Measurements from ENCODE around the gene UBE2D2. TPM values are rescaled to one million over a fixed set of nuclear protein-coding genes. Genes with fewer than 3 reads are reported as not detected.

Gene UBE2D2
- total and polyA plus RNA-seq, 2 of the 13 experiments (the other 11 are each of a cell fraction or from before 2014, with no cell fraction given): 79.1 to 109 TPM

DNA sequence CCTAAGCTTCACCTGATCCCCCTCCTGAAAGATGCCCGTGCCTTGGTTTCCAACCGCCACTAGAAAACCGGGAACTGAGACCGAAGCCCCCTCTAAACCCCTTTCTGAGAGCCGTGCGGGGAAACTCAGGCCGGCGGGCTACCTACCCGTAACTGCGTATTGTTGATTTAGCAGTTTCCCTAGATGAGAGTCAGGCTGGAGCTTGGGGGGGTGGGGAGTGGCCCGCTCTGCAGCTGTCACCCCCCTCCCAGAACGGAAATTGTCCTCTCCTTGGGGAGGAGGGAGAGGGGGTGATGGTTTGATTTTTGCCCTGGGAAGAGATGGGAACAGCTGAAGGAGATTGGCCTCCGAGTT is 89.5 kb downstream of the UBE2D2 start (continued):
- TF ChIP-seq HOXD1 (CRISPR knock-in tag; IDR thresholded peaks at IDR 0.05) (no peak), RBFOX2 (IDR thresholded peaks at IDR 0.05; ENCODE audit: low read depth, low read length) (0 out of 2 replicates have a peak, but pooled peaks have one; percentile 32), ZNF205 (CRISPR knock-in tag; IDR thresholded peaks at IDR 0.05) (no peak)

DNA sequence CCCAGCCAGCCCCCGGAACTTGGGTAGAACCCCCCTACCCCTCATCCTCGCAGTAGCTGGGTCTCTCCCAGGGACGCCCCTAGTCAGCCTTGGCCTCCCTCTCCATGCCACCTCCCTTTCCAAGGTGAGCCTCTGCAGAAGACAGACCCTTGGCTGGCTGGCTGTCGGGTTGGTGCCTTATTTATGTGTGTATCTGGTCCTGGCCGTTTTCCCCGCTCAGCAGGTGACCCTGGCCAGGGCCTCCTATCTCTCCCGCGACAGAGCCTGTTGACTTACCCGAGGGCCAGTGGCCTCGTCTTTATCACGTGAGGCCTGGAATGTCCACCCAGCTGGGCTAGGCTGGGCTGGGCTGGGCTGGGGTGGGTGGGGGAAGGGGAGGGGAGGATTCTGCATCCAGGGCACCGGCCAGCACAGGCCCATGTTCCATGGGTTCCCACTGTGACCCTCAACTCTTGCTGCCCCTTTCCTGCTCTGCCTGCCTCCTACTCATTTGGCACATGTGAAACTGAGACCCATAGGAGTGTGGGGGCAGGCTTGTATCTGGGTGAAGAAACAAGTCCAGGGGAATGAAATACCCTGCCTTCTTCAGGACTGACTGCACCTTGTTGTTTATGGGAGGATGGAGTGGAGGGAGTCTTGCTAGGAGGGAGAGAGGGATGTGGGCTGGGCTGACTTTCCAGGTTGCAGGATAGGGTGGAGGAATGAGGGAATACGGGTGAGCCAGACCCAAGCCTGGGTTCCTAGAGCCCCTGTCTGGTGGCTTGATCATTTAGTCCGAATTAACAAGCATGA is 90.1 kb downstream of the UBE2D2 start:
- peak overlapping the region; percentile 74 to 95 (median 91) for H3K4me3 ChIP-seq (replicated peaks in 1 of 3; ENCODE audit: insufficient read depth in 1 of 3, low read depth in 2 of 3, low read length in 3 of 3)
- H2AFZ ChIP-seq (ENCODE audit: low read length): no peak overlapping the region
- intact Hi-C loops (cut with micrococcal nuclease; ENCODE audit: unreplicated experiment): loop anchor here (1.0 to 5.0 kb wide), 2 partner anchors 14 to 96 kb away; no protein-coding TSS in a partner anchor
- H3K4me1 ChIP-seq (ENCODE audit: insufficient read depth, low read length): peaks cover 67% of the 10 kb centered on the region
- H3K79me2 ChIP-seq (ENCODE audit: insufficient read depth, low read length): peaks cover 72% of the 10 kb centered on the region
- H3K27me3 ChIP-seq (ENCODE audit: control insufficient read depth in 1 of 2, insufficient read depth in 2 of 2, low read length in 2 of 2): no peaks in the 10 kb centered on the region; a peak in 1 of 5 replicates
- in situ Hi-C loops (cut with HindIII; ENCODE audit: extremely low pct_ligation_motif_present, low pct_unique_long_range_greater_than_20kb): no loop called here
- WGBS (ENCODE audit: low lambda C conversion rate): 9% methylated on average over 10 of the region's 14 CpGs
- H3K27ac ChIP-seq (ENCODE audit: extremely low read length, insufficient read depth, low read length): peak overlapping the region; percentile 76
- ChIA-PET CTCF (ENCODE audit: low intra/inter-chr PET ratio, low total read pairs) (interaction anchor here (1.0 to 2.6 kb wide), 2 partner anchors 16 to 114 kb away, joined by 4 to 10 read pairs; no protein-coding TSS in a partner anchor), POLR2A (interaction anchor here (0.8 to 4.1 kb wide), 12 partner anchors 8 to 95 kb away, joined by 3 to 34 read pairs (median 4); no protein-coding TSS in a partner anchor)
- peaks cover 0 to 1% of the 10 kb centered on the region in 2 experiments; a peak in 2 of 5 replicates for H3K36me3 ChIP-seq (replicated peaks in 1 of 2; ENCODE audit: control insufficient read depth in 1 of 2, insufficient read depth in 2 of 2, low read length in 2 of 2)
- BruUV-seq (replicated peaks): no TSS peak
- H3K4me2 ChIP-seq (ENCODE audit: low read depth, low read length): peak overlapping the region; percentile 90
- FAIRE-seq: peak; percentile 56
- peak; percentile 41 for ATAC-seq
- peaks cover 48% of the 10 kb centered on the region for H4K20me1 ChIP-seq (ENCODE audit: insufficient read depth, low read length)
- peak; percentile 87 for DNase-seq (ENCODE audit: low spot score)
- H3K9ac ChIP-seq (ENCODE audit: insufficient read depth, low read depth, low read length): peak overlapping the region; percentile 79
- H3K9me3 ChIP-seq (ENCODE audit: low read length): no peaks in the 10 kb centered on the region
- TF ChIP-seq, protein P1, sequence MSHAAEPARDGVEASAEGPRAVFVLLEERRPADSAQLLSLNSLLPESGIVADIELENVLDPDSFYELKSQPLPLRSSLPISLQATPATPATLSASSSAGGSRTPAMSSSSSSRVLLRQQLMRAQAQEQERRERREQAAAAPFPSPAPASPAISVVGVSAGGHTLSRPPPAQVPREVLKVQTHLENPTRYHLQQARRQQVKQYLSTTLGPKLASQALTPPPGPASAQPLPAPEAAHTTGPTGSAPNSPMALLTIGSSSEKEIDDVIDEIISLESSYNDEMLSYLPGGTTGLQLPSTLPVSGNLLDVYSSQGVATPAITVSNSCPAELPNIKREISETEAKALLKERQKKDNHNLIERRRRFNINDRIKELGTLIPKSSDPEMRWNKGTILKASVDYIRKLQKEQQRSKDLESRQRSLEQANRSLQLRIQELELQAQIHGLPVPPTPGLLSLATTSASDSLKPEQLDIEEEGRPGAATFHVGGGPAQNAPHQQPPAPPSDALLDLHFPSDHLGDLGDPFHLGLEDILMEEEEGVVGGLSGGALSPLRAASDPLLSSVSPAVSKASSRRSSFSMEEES (CRISPR knock-in tag; IDR thresholded peaks at IDR 0.05): peak; percentile 96
- TF ChIP-seq, protein P2, sequence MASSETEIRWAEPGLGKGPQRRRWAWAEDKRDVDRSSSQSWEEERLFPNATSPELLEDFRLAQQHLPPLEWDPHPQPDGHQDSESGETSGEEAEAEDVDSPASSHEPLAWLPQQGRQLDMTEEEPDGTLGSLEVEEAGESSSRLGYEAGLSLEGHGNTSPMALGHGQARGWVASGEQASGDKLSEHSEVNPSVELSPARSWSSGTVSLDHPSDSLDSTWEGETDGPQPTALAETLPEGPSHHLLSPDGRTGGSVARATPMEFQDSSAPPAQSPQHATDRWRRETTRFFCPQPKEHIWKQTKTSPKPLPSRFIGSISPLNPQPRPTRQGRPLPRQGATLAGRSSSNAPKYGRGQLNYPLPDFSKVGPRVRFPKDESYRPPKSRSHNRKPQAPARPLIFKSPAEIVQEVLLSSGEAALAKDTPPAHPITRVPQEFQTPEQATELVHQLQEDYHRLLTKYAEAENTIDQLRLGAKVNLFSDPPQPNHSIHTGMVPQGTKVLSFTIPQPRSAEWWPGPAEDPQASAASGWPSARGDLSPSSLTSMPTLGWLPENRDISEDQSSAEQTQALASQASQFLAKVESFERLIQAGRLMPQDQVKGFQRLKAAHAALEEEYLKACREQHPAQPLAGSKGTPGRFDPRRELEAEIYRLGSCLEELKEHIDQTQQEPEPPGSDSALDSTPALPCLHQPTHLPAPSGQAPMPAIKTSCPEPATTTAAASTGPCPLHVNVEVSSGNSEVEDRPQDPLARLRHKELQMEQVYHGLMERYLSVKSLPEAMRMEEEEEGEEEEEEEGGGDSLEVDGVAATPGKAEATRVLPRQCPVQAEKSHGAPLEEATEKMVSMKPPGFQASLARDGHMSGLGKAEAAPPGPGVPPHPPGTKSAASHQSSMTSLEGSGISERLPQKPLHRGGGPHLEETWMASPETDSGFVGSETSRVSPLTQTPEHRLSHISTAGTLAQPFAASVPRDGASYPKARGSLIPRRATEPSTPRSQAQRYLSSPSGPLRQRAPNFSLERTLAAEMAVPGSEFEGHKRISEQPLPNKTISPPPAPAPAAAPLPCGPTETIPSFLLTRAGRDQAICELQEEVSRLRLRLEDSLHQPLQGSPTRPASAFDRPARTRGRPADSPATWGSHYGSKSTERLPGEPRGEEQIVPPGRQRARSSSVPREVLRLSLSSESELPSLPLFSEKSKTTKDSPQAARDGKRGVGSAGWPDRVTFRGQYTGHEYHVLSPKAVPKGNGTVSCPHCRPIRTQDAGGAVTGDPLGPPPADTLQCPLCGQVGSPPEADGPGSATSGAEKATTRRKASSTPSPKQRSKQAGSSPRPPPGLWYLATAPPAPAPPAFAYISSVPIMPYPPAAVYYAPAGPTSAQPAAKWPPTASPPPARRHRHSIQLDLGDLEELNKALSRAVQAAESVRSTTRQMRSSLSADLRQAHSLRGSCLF (CRISPR knock-in tag; IDR thresholded peaks at IDR 0.05; ENCODE audit: borderline replicate concordance): no peak
- no peak for TF ChIP-seq ZFP62 (CRISPR knock-in tag; IDR thresholded peaks at IDR 0.05)
- TF ChIP-seq, protein P3, sequence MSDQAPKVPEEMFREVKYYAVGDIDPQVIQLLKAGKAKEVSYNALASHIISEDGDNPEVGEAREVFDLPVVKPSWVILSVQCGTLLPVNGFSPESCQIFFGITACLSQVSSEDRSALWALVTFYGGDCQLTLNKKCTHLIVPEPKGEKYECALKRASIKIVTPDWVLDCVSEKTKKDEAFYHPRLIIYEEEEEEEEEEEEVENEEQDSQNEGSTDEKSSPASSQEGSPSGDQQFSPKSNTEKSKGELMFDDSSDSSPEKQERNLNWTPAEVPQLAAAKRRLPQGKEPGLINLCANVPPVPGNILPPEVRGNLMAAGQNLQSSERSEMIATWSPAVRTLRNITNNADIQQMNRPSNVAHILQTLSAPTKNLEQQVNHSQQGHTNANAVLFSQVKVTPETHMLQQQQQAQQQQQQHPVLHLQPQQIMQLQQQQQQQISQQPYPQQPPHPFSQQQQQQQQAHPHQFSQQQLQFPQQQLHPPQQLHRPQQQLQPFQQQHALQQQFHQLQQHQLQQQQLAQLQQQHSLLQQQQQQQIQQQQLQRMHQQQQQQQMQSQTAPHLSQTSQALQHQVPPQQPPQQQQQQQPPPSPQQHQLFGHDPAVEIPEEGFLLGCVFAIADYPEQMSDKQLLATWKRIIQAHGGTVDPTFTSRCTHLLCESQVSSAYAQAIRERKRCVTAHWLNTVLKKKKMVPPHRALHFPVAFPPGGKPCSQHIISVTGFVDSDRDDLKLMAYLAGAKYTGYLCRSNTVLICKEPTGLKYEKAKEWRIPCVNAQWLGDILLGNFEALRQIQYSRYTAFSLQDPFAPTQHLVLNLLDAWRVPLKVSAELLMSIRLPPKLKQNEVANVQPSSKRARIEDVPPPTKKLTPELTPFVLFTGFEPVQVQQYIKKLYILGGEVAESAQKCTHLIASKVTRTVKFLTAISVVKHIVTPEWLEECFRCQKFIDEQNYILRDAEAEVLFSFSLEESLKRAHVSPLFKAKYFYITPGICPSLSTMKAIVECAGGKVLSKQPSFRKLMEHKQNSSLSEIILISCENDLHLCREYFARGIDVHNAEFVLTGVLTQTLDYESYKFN (CRISPR knock-in tag; conservative IDR thresholded peaks at IDR 0.05): peak; percentile 62
- TF ChIP-seq SMARCC2 (IDR thresholded peaks at IDR 0.05): no peak
- TF ChIP-seq, protein P4, sequence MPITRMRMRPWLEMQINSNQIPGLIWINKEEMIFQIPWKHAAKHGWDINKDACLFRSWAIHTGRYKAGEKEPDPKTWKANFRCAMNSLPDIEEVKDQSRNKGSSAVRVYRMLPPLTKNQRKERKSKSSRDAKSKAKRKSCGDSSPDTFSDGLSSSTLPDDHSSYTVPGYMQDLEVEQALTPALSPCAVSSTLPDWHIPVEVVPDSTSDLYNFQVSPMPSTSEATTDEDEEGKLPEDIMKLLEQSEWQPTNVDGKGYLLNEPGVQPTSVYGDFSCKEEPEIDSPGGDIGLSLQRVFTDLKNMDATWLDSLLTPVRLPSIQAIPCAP (CRISPR knock-in tag; IDR thresholded peaks at IDR 0.05; ENCODE audit: low read depth): no peak
- TF ChIP-seq RBAK (CRISPR knock-in tag; IDR thresholded peaks at IDR 0.05): no peak
- no peak for TF ChIP-seq AHR (CRISPR knock-in tag; IDR thresholded peaks at IDR 0.05)
